ENCODE measurements around the gene CD8B2. TPM values are rescaled to one million over a fixed set of nuclear protein-coding genes. Genes with fewer than 3 reads are reported as not detected.
"Not testable (repeated sequence)": the region's sequence is repeated elsewhere in the genome, so short reads cannot be mapped to it uniquely, and the experiment has no call there.

CD8B2 gene
- total RNA-seq, 1 experiment from 2014 or later, result not detected

- H2AK5ac ChIP-seq (ENCODE audit: insufficient read length, low read length); H2BK15ac ChIP-seq (ENCODE audit: low read depth, low read length); H3K18ac ChIP-seq (ENCODE audit: insufficient read length, low read depth, low read length); H4K8ac ChIP-seq (replicated peaks; ENCODE audit: insufficient read length, low read depth, low read length); H2BK120ac ChIP-seq (ENCODE audit: low read depth, low read length, poor library complexity, severe bottlenecking); H3K14ac ChIP-seq (ENCODE audit: insufficient read depth, low read length); H3K9me3 Mint-ChIP-seq; H4K5ac ChIP-seq (ENCODE audit: insufficient read length, low read depth, low read length); H3K4me3 Mint-ChIP-seq; H2BK20ac ChIP-seq (ENCODE audit: low read depth, low read length, poor library complexity, severe bottlenecking); H3K4ac ChIP-seq (ENCODE audit: low read depth, low read length); H2BK12ac ChIP-seq (ENCODE audit: insufficient read length, low read depth, low read length); H3K4me1 Mint-ChIP-seq; H3K23me2 ChIP-seq (ENCODE audit: insufficient read length, low read depth, low read length, poor library complexity, severe bottlenecking); H3K9ac ChIP-seq (ENCODE audit: extremely low read depth, insufficient read length, low read length); DNase-seq; H4K20me1 ChIP-seq (ENCODE audit: control insufficient read depth, insufficient read depth, insufficient read length); H3K79me1 ChIP-seq (ENCODE audit: insufficient read depth, low read depth, low read length, poor library complexity, severe bottlenecking); H3K27me3 ChIP-seq (ENCODE audit: insufficient read depth, low read length); H3K79me2 ChIP-seq (ENCODE audit: insufficient read depth, low read length); H2BK5ac ChIP-seq (ENCODE audit: insufficient read length, low read length); H3K23ac ChIP-seq (ENCODE audit: insufficient read length, low read depth, low read length); H3K27me3 Mint-ChIP-seq (ENCODE audit: low read depth); H4K91ac ChIP-seq (ENCODE audit: insufficient read length, low read depth, low read length); H3K56ac ChIP-seq (ENCODE audit: insufficient read length, low read depth, low read length); H3K9me3 ChIP-seq (ENCODE audit: control insufficient read depth, low read depth, low read length); H3K27ac Mint-ChIP-seq; H2AFZ ChIP-seq (ENCODE audit: low read length); H3K4me1 ChIP-seq (ENCODE audit: insufficient read depth, low read length); H3K36me3 Mint-ChIP-seq (ENCODE audit: insufficient read depth in 1 of 3, low read depth in 3 of 3); H3T11ph ChIP-seq (ENCODE audit: low read length); H3K4me2 ChIP-seq (ENCODE audit: insufficient read depth, insufficient read length, low read length); H3K27ac ChIP-seq (ENCODE audit: insufficient read length, low read depth, low read length): not testable (repeated sequence)
- WGBS (ENCODE audit: extremely low coverage, insufficient read length, low lambda C conversion rate), result no CpG with 5 or more reads among the region's 6 CpGs
Measured at GRCh38 chr2:106492913-106493312, 5.7 kb downstream of the CD8B2 start.

GRCh38 chr2:106498549-106498948 is 11.4 kb downstream of the CD8B2 start:
- H2BK120ac ChIP-seq (ENCODE audit: low read depth, low read length, poor library complexity, severe bottlenecking); H3K27me3 ChIP-seq (ENCODE audit: insufficient read depth, low read length); H3K18ac ChIP-seq (ENCODE audit: insufficient read length, low read depth, low read length); H2BK20ac ChIP-seq (ENCODE audit: low read depth, low read length, poor library complexity, severe bottlenecking); H3K14ac ChIP-seq (ENCODE audit: insufficient read depth, low read length); H3K36me3 Mint-ChIP-seq (ENCODE audit: insufficient read depth in 1 of 3, low read depth in 3 of 3); H4K20me1 ChIP-seq (ENCODE audit: control insufficient read depth, insufficient read depth, insufficient read length); H3K9ac ChIP-seq (ENCODE audit: extremely low read depth, insufficient read length, low read length); H2BK12ac ChIP-seq (ENCODE audit: insufficient read length, low read depth, low read length); H3K4me1 Mint-ChIP-seq; H3K4ac ChIP-seq (ENCODE audit: low read depth, low read length); H3K27ac Mint-ChIP-seq; H4K8ac ChIP-seq (replicated peaks; ENCODE audit: insufficient read length, low read depth, low read length); H3K4me3 Mint-ChIP-seq; H3K79me1 ChIP-seq (ENCODE audit: insufficient read depth, low read depth, low read length, poor library complexity, severe bottlenecking); DNase-seq; H3K56ac ChIP-seq (ENCODE audit: insufficient read length, low read depth, low read length); H3K23ac ChIP-seq (ENCODE audit: insufficient read length, low read depth, low read length); H3K9me3 Mint-ChIP-seq; H3K27ac ChIP-seq (ENCODE audit: insufficient read length, low read depth, low read length); H3K4me1 ChIP-seq (ENCODE audit: insufficient read depth, low read length); H2BK15ac ChIP-seq (ENCODE audit: low read depth, low read length); H3K27me3 Mint-ChIP-seq (ENCODE audit: low read depth); H3K23me2 ChIP-seq (ENCODE audit: insufficient read length, low read depth, low read length, poor library complexity, severe bottlenecking); H2AFZ ChIP-seq (ENCODE audit: low read length); H3K4me2 ChIP-seq (ENCODE audit: insufficient read depth, insufficient read length, low read length); H4K5ac ChIP-seq (ENCODE audit: insufficient read length, low read depth, low read length); H3K79me2 ChIP-seq (ENCODE audit: insufficient read depth, low read length); H4K91ac ChIP-seq (ENCODE audit: insufficient read length, low read depth, low read length); H3K9me3 ChIP-seq (ENCODE audit: control insufficient read depth, low read depth, low read length); H2BK5ac ChIP-seq (ENCODE audit: insufficient read length, low read length); H3T11ph ChIP-seq (ENCODE audit: low read length); H2AK5ac ChIP-seq (ENCODE audit: insufficient read length, low read length): not testable (repeated sequence)
- WGBS (ENCODE audit: extremely low coverage, insufficient read length, low lambda C conversion rate), result no CpG with 5 or more reads among the region's 1 CpG
